ENCODE data around the gene GABARAPL2.

The GABARAPL2 gene

DNA sequence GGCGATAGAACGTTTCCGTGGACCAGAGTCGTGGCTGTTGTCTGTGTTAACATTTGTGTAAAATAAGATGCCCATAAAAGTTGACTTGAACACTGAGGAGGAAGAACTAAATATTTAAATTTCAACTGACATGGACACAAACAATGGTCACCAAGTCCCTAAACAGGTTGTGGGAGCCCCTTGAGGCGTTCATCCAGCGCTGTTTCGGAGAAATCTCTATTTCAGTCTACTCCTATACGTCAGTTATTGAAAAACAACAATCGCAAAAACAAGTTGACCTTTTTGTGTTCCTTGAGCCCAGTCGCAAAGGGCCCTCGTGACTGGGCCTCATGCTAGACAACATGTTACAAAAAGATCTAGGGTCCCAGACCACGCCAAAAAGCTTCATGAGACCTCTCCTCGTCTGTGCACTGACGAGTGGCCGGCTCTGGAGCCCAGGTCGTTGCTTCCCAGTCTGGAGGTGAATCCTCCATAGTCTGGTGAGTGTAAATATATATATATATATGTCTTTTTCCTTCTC, 9.7 kb upstream of the GABARAPL2 start:
- H3K9me3 ChIP-seq (ENCODE audit: control insufficient read depth, insufficient read depth, low read depth, low read length): no peaks in the 10 kb centered on the region
- H3K4me1 ChIP-seq (ENCODE audit: control insufficient read depth, insufficient read depth, low read length): no peaks in the 10 kb centered on the region
- H3K27ac ChIP-seq (ENCODE audit: extremely low read depth, low read depth, low read length): no peak overlapping the region
- no peaks in the 10 kb centered on the region for H3K36me3 ChIP-seq (ENCODE audit: control insufficient read depth in 2 of 2, insufficient read depth in 1 of 2, low read length in 2 of 2)
- ChIA-PET CTCF (interaction anchor here (0.7 to 1.4 kb wide), 5 partner anchors 39 to 302 kb away, joined by 3 to 6 read pairs (median 5); partner anchors contain the start of gene TMEM170A), POLR2A (interaction anchor here (0.8 to 2.2 kb wide), 7 partner anchors 9 to 92 kb away, joined by 3 to 22 read pairs (median 6); partner anchors contain the start of genes ADAT1, GABARAPL2, KARS1 and TERF2IP)
- no peak overlapping the region for H3K4me3 ChIP-seq (ENCODE audit: low read depth, low read length)
- TF ChIP-seq SP3 (tag by site-specific recombination; IDR thresholded peaks at IDR 0.05) (0 out of 2 replicates have a peak, but pooled peaks have one; percentile 4), ZNF830 (tag by site-specific recombination; IDR thresholded peaks at IDR 0.05; ENCODE audit: low read depth) (no peak)
- TF ChIP-seq, protein P1, sequence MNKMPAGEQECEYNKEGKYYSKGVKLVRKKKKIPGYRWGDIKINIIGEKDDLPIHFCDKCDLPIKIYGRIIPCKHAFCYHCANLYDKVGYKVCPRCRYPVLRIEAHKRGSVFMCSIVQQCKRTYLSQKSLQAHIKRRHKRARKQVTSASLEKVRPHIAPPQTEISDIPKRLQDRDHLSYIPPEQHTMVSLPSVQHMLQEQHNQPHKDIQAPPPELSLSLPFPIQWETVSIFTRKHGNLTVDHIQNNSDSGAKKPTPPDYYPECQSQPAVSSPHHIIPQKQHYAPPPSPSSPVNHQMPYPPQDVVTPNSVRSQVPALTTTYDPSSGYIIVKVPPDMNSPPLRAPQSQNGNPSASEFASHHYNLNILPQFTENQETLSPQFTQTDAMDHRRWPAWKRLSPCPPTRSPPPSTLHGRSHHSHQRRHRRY (tag by site-specific recombination; IDR thresholded peaks at IDR 0.05): no peak
- TF ChIP-seq, protein P2, sequence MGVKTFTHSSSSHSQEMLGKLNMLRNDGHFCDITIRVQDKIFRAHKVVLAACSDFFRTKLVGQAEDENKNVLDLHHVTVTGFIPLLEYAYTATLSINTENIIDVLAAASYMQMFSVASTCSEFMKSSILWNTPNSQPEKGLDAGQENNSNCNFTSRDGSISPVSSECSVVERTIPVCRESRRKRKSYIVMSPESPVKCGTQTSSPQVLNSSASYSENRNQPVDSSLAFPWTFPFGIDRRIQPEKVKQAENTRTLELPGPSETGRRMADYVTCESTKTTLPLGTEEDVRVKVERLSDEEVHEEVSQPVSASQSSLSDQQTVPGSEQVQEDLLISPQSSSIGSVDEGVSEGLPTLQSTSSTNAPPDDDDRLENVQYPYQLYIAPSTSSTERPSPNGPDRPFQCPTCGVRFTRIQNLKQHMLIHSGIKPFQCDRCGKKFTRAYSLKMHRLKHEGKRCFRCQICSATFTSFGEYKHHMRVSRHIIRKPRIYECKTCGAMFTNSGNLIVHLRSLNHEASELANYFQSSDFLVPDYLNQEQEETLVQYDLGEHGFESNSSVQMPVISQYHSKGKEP (tag by site-specific recombination; IDR thresholded peaks at IDR 0.05): no peak

DNA sequence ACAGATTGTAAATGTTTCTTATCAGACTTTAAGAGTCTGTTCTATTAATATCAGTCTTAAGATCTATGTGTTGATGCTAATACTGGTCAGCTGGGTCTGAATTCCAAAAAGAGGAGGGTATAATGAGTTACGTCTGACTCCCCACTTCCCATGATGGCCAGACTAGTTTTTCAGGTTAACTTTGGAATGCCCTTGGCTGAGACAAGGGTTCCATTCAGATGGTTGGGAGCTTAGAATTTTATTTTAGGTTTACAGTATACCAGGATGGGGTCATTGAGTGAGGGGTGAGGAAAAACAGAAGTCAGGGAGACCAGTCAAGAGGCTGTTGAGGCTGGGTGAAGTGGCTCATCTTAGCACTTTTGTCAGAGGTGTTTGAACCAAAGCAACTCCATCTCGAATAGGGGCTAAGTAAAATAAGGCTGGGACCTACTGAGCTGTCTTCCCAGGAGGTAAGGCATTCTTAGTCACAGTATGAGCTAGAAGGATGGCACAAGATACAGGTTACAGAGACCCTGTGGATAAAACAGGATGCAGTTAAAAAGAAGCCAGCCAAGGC, 7.3 kb upstream of the GABARAPL2 start:
- ChIA-PET POLR2A (no interaction called here), CTCF (interaction anchor here (0.8 to 1.6 kb wide), 2 partner anchors 35 to 63 kb away, joined by 3 to 4 read pairs; no protein-coding TSS in a partner anchor)
- Histone ChIP-seq H3K4me1 (ENCODE audit: control insufficient read depth, insufficient read depth, low read length) (no peaks in the 10 kb centered on the region), H3K9me3 (ENCODE audit: control insufficient read depth, insufficient read depth, low read depth, low read length) (no peaks in the 10 kb centered on the region), H3K27ac (ENCODE audit: extremely low read depth, low read depth, low read length) (no peak overlapping the region), H3K36me3 (ENCODE audit: control insufficient read depth in 2 of 2, insufficient read depth in 1 of 2, low read length in 2 of 2) (no peaks in the 10 kb centered on the region), H3K4me3 (ENCODE audit: low read depth, low read length) (no peak overlapping the region)
- TF ChIP-seq ZNF560 (tag by site-specific recombination; IDR thresholded peaks at IDR 0.05; ENCODE audit: borderline replicate concordance) (no peak), SCRT1 (tag by site-specific recombination; IDR thresholded peaks at IDR 0.05; ENCODE audit: borderline replicate concordance) (no peak), ZNF112 (tag by site-specific recombination; IDR thresholded peaks at IDR 0.05) (no peak), SP3 (tag by site-specific recombination; IDR thresholded peaks at IDR 0.05) (no peak), ZNF664 (tag by site-specific recombination; IDR thresholded peaks at IDR 0.05) (no peak), ZNF140 (tag by site-specific recombination; IDR thresholded peaks at IDR 0.05) (no peak), ZNF366 (tag by site-specific recombination; conservative IDR thresholded peaks at IDR 0.05) (no peak), ZNF174 (tag by site-specific recombination; IDR thresholded peaks at IDR 0.05) (no peak), ZNF133 (tag by site-specific recombination; IDR thresholded peaks at IDR 0.05) (no peak), REPIN1 (tag by site-specific recombination; IDR thresholded peaks at IDR 0.05; ENCODE audit: low read depth) (no peak), HOXC10 (CRISPR knock-in tag; IDR thresholded peaks at IDR 0.05) (no peak), ZNF37A (tag by site-specific recombination; IDR thresholded peaks at IDR 0.05) (no peak)
- TF ChIP-seq, protein P3, sequence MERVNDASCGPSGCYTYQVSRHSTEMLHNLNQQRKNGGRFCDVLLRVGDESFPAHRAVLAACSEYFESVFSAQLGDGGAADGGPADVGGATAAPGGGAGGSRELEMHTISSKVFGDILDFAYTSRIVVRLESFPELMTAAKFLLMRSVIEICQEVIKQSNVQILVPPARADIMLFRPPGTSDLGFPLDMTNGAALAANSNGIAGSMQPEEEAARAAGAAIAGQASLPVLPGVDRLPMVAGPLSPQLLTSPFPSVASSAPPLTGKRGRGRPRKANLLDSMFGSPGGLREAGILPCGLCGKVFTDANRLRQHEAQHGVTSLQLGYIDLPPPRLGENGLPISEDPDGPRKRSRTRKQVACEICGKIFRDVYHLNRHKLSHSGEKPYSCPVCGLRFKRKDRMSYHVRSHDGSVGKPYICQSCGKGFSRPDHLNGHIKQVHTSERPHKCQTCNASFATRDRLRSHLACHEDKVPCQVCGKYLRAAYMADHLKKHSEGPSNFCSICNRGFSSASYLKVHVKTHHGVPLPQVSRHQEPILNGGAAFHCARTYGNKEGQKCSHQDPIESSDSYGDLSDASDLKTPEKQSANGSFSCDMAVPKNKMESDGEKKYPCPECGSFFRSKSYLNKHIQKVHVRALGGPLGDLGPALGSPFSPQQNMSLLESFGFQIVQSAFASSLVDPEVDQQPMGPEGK (tag by site-specific recombination; IDR thresholded peaks at IDR 0.05): no peak
- TF ChIP-seq, protein P4, sequence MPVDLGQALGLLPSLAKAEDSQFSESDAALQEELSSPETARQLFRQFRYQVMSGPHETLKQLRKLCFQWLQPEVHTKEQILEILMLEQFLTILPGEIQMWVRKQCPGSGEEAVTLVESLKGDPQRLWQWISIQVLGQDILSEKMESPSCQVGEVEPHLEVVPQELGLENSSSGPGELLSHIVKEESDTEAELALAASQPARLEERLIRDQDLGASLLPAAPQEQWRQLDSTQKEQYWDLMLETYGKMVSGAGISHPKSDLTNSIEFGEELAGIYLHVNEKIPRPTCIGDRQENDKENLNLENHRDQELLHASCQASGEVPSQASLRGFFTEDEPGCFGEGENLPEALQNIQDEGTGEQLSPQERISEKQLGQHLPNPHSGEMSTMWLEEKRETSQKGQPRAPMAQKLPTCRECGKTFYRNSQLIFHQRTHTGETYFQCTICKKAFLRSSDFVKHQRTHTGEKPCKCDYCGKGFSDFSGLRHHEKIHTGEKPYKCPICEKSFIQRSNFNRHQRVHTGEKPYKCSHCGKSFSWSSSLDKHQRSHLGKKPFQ (tag by site-specific recombination; IDR thresholded peaks at IDR 0.05): no peak
- TF ChIP-seq, protein P5, sequence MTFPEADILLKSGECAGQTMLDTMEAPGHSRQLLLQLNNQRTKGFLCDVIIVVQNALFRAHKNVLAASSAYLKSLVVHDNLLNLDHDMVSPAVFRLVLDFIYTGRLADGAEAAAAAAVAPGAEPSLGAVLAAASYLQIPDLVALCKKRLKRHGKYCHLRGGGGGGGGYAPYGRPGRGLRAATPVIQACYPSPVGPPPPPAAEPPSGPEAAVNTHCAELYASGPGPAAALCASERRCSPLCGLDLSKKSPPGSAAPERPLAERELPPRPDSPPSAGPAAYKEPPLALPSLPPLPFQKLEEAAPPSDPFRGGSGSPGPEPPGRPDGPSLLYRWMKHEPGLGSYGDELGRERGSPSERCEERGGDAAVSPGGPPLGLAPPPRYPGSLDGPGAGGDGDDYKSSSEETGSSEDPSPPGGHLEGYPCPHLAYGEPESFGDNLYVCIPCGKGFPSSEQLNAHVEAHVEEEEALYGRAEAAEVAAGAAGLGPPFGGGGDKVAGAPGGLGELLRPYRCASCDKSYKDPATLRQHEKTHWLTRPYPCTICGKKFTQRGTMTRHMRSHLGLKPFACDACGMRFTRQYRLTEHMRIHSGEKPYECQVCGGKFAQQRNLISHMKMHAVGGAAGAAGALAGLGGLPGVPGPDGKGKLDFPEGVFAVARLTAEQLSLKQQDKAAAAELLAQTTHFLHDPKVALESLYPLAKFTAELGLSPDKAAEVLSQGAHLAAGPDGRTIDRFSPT (tag by site-specific recombination; IDR thresholded peaks at IDR 0.05): no peak
- TF ChIP-seq, protein P6, sequence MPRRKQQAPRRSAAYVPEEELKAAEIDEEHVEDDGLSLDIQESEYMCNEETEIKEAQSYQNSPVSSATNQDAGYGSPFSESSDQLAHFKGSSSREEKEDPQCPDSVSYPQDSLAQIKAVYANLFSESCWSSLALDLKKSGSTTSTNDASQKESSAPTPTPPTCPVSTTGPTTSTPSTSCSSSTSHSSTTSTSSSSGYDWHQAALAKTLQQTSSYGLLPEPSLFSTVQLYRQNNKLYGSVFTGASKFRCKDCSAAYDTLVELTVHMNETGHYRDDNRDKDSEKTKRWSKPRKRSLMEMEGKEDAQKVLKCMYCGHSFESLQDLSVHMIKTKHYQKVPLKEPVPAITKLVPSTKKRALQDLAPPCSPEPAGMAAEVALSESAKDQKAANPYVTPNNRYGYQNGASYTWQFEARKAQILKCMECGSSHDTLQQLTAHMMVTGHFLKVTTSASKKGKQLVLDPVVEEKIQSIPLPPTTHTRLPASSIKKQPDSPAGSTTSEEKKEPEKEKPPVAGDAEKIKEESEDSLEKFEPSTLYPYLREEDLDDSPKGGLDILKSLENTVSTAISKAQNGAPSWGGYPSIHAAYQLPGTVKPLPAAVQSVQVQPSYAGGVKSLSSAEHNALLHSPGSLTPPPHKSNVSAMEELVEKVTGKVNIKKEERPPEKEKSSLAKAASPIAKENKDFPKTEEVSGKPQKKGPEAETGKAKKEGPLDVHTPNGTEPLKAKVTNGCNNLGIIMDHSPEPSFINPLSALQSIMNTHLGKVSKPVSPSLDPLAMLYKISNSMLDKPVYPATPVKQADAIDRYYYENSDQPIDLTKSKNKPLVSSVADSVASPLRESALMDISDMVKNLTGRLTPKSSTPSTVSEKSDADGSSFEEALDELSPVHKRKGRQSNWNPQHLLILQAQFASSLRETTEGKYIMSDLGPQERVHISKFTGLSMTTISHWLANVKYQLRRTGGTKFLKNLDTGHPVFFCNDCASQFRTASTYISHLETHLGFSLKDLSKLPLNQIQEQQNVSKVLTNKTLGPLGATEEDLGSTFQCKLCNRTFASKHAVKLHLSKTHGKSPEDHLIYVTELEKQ (tag by site-specific recombination; IDR thresholded peaks at IDR 0.05; ENCODE audit: borderline replicate concordance): no peak

Data from HEK293 (cell line).